ENCODE results near the gene PTPRK.

Gene PTPRK

DNA sequence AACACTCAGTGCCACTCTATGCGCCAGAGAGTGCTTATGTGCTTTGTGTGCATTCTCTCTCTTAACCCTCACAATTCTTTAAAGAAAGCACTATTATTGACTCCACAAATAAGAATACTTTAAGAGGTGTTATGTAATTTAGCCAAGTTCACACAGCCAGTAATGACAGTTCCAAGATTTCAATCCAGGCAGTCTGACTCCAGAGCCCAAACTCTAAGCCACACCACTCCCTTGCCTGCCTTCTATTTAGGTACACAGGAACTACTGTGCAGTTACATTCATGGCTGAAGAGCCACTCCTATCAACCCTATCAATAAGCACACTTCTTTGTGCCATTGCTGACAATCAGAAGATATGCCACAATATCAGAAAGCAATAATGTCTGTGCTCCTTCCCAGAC is 93.3 kb downstream of the PTPRK start:
- TF ChIP-seq, protein P1, sequence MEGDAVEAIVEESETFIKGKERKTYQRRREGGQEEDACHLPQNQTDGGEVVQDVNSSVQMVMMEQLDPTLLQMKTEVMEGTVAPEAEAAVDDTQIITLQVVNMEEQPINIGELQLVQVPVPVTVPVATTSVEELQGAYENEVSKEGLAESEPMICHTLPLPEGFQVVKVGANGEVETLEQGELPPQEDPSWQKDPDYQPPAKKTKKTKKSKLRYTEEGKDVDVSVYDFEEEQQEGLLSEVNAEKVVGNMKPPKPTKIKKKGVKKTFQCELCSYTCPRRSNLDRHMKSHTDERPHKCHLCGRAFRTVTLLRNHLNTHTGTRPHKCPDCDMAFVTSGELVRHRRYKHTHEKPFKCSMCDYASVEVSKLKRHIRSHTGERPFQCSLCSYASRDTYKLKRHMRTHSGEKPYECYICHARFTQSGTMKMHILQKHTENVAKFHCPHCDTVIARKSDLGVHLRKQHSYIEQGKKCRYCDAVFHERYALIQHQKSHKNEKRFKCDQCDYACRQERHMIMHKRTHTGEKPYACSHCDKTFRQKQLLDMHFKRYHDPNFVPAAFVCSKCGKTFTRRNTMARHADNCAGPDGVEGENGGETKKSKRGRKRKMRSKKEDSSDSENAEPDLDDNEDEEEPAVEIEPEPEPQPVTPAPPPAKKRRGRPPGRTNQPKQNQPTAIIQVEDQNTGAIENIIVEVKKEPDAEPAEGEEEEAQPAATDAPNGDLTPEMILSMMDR (IDR thresholded peaks at IDR 0.05; ENCODE audit: insufficient read depth, missing control alignments): no peak
- FAIRE-seq (no peak), DNase-seq (ENCODE audit: insufficient read length, low spot score) (no peak)

DNA sequence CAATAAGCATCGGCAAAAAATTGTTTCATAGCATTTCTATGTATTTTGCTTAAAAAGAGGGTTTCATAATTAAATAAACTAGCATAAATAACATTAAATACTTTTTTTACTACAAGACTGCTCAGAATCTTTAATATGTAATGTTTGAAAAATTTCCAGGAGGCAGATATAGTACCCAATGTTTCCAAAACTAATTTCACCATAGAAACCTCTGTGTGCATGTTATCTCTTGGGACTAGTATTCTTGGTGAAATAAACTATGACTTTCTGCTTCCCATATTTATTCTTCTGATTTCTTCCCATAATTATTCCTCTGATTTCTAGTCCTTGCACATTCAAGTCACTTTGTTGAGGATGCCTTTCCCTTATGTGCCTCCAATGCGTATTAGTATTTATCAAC is 94.5 kb downstream of the PTPRK start:
- TF ChIP-seq, protein P1 (IDR thresholded peaks at IDR 0.05; ENCODE audit: insufficient read depth, missing control alignments): no peak
- no peak for DNase-seq (ENCODE audit: insufficient read length, low spot score)
- no peak for FAIRE-seq

DNA sequence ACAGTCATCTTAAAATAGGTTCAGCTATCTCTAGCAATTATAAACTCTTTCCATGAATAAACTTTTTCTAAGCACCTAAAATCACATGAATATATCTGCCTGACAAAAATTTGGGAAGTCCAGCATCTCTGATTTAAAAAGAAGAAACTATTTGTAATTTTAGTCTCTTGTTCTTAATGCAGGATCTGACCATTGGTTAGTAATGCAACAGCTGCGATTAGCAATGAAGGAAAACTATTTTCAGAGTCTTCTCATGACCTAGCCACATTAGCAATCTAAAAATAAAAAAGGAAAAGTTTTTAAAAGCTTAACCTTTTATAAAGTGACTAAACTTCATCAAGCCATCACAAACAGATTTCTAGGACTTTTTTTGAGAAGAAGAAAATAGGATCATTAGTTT is 97.5 kb downstream of the PTPRK start:
- no peak for DNase-seq (ENCODE audit: insufficient read length, low spot score)
- TF ChIP-seq, protein P1 (IDR thresholded peaks at IDR 0.05; ENCODE audit: insufficient read depth, missing control alignments): no peak
- FAIRE-seq: no peak

DNA sequence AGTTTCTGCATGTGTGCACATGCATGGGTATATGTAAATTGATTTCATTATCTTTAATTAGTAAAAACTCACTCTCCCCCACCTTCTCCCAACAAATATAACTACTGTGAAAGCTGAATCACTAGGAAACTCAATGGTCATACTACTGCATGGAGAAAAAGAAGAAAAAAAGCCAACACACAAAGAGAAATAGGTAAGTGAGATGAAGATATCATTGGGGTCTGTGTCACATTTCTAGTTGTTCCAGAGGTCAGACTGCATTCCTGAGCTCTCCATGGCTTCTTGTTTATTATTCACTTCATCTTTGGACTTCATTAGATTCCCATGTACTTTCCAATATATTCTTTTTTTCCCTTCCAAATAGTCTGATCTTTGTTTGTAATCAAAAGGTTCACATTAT is 98.2 kb downstream of the PTPRK start:
- FAIRE-seq: no peak

DNA sequence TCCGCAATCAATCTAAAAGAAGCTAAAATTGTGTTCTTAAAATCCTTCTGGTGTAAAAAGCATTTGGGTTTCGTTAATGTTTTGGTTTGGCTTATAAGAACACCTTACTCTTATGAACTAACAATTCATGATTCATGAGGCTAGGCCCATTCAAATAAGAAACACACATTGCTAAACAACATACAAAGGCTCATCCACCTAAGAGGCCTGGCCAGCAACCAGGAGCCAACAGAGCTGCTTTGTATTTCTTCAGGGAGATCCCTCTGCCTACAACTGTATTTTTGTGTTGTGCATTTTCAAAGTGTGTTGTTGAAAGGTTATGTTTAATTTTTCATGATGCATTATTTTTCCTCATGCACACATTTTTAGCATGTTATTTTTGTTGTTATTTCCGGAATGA is 98.6 kb downstream of the PTPRK start:
- FAIRE-seq: no peak
- TF ChIP-seq, protein P1 (IDR thresholded peaks at IDR 0.05; ENCODE audit: insufficient read depth, missing control alignments): no peak

More for the DNA sequence above, 98.2 kb downstream of the PTPRK start:
- no peak for DNase-seq (ENCODE audit: insufficient read length, low spot score)
- TF ChIP-seq, protein P1 (IDR thresholded peaks at IDR 0.05; ENCODE audit: insufficient read depth, missing control alignments): no peak

DNA sequence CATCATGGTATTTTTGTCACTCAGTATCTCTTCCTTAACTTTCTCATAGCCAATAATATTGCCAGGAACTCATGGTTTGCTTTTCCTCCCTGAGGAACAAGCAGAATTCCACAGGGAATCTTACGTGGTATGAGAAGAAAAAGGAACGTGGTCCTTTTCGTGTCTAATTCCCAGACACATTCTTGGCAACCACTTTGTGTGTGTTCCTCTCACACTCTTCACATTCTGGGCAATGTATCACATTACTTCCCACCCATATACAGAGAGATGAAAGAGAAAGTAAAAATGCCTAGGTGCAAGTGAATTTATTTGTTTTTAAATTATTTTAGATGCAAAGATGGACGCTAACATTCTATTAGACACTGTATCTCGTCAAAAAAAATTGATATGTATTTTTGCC is 102.7 kb downstream of the PTPRK start:
- TF ChIP-seq, protein P1 (IDR thresholded peaks at IDR 0.05; ENCODE audit: insufficient read depth, missing control alignments): no peak
- no peak for FAIRE-seq
- DNase-seq (ENCODE audit: insufficient read length, low spot score): no peak

More for the DNA sequence above, 98.6 kb downstream of the PTPRK start:
- DNase-seq (ENCODE audit: insufficient read length, low spot score): no peak

DNA sequence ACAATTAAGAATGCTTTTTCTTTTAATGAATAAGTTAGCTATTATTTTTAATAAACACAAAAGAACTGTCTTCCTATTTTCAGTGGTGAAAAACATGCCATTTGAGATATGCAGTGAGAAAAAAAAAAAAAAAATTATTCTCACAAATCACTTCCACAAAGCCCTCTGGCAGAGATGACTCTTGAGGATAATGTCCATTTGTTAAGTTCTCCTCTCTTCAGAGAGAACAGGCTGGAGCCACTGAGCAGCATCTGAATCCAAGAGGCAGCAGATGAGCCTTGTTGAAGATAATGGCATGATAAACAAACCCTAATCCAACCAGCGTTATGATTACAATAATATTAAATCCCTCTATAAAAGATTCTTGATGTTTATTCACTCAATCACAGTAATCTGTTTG is 105.0 kb downstream of the PTPRK start:
- TF ChIP-seq, protein P1 (IDR thresholded peaks at IDR 0.05; ENCODE audit: insufficient read depth, missing control alignments): no peak
- FAIRE-seq: no peak
- DNase-seq (ENCODE audit: insufficient read length, low spot score): no peak
